T-helper 9 cell (primary cell): ENCODE results near the gene SLC22A14.
"Not testable (repeated sequence)": the region's sequence is repeated elsewhere in the genome, so short reads cannot be mapped to it uniquely, and the experiment has no call there.

Experiments used
- DNase-seq: peaks from one replicate; pipeline ENCODE4 v3.0.0-alpha.2; 2020
- total RNA-seq, 2 donors: gene quantifications; one replicate each; lab custom pipeline; 2026; lab: John Stamatoyannopoulos, UW

SLC22A14 gene, protein sequence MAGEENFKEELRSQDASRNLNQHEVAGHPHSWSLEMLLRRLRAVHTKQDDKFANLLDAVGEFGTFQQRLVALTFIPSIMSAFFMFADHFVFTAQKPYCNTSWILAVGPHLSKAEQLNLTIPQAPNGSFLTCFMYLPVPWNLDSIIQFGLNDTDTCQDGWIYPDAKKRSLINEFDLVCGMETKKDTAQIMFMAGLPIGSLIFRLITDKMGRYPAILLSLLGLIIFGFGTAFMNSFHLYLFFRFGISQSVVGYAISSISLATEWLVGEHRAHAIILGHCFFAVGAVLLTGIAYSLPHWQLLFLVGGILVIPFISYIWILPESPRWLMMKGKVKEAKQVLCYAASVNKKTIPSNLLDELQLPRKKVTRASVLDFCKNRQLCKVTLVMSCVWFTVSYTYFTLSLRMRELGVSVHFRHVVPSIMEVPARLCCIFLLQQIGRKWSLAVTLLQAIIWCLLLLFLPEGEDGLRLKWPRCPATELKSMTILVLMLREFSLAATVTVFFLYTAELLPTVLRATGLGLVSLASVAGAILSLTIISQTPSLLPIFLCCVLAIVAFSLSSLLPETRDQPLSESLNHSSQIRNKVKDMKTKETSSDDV
- 0 to 0.07 reads per million in 2 donors for total RNA-seq

DNA sequence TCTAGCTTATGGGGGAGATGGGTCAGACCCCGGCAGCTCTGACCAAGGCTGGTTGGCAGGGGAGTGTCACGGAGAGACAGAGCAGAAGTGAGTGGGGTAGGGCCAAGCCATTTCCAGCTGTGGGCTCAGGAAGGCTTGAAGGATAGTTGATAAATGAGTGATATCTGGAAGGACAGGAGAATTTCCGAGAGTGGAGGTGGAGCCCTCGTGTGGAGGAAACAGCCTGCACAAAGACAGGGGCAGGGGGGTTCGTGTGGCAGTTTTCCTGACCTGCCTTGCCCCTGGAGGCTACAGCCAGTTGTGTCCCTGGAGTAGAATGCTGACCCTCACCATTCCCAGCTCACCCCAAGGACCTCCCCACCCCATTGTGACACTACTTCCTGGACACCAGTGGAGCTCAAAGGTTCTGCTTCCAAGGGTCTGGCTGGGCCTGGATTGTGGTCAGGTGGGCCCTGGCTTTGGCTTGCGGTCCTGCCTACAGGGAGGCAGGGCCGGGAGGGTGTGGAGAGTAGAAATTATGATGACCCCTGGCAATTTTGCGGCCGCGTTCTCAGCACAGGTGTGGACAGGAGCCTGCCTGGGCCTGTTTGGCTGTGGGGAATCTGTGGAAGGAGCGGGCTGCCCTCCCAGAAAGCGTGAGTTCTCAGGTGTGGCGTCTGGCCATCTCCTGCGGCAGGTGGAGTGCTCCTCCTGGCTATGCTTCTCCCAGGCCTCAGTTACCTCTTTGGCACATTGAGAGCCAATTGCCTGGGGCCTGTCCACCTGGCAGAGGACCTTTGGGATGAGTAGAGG is at the start of gene SLC22A14:
SLC22A14 (plus strand) TSS at position 400 of the 792 bp plus-strand sequence. CDS start 23,733 bp downstream, outside the sequence.
- no peak for DNase-seq

- no peak for DNase-seq
Measured at GRCh38 chr3:38232701-38233100, 49.4 kb upstream of the SLC22A14 start.

DNA sequence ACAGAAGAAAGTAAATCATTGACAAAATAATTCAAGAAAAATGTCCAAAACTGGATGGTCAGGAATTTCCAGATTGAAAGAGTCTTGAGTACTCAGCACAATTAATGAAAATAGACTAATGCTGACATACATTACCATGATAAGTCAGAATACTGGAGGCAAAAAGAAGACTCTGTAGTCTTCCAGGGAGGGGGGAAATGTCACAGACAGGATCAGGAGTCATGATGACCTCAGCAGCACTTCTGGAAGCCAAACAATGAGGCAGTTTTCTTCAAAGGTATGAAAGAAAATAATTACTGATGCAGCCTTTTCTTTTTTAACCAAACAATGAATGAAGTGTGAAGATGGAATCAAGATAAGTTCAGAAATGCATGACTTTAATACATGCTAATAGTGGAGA is 46.6 kb upstream of the SLC22A14 start:
- no peak for DNase-seq

GRCh38 chr3:38238416-38239008 is 43.6 kb upstream of the SLC22A14 start:
- DNase-seq, result no peak

GRCh38 chr3:38242812-38243211 is 39.3 kb upstream of the SLC22A14 start:
- not testable (repeated sequence) for DNase-seq

GRCh38 chr3:38245930-38246329 is 36.2 kb upstream of the SLC22A14 start:
- no peak for DNase-seq

DNA sequence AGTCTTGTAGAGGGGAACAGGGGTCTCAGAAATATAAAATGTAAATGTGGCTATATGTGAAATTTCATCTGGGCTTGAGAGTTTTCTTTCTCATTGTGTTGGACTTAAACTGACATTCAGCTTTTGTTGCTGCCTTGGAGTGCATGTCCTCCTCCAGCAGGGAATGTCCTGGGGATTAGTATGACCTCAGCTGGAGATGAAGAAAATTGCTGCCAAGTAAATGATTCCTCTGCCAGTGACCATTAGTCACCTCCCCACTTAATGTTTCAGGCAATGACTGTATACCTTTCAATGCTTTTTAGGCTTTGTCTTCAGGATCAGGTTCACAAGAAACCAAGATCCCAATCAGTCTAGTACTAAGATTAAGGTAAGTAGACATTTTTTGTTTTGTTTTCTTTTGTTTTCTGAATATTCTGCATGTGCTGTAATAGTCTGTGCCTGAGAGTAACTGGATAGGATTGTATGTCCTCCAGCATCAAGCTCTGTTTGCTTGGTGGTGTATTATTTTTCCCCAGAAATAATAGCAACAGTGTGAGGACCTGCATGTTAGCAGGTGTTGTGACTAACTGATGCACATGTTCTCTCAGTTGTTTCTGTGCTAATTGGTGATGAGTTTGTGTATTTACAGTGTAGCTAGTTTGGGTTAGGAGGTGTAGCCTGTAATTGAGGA is 34.6 kb upstream of the SLC22A14 start:
- DNase-seq, result no peak

DNA sequence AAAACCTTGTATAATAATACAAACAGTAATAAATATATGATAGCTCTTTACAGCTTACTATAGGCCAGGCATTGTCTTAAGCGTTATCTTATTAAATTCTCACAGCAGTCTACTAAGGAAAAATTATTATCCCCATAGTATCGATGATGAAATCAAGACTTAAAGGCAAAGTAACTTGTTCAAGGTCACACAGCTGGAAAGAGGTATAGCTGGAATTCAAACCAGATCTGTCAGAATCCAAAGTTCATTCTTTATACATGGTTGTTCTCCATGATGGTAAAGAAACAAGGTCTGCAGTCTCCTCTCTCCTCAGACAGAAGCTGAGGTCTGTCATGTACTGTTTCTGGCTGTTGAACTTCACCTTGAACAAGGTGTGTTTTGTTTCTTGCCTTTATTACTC is 31.9 kb upstream of the SLC22A14 start:
- no peak for DNase-seq

DNA sequence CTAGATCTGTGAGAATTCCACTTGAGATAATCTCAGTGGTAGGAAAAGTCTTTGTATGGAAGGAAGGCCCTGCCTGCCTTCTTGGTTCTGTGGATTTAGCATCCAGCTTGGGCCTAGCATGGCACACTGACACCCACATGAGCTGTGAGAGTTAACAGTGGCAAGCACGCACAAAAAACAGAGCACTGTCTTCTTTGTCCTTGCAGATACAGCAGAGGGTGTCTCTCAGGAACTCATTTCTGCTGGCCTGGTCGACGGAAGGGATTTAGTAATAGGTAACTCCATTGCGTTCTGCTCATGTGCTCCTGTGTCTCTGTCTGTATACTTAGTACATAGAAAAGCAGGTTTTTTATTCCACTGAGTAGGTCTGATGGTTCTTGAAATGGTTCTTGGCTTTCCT is 30.9 kb upstream of the SLC22A14 start:
- DNase-seq, result no peak

GRCh38 chr3:38253704-38254103 is 28.4 kb upstream of the SLC22A14 start:
- DNase-seq, result no peak

GRCh38 chr3:38254872-38255271 is 27.2 kb upstream of the SLC22A14 start:
- no peak for DNase-seq

GRCh38 chr3:38255627-38256026 is 26.5 kb upstream of the SLC22A14 start:
- DNase-seq, result no peak

DNA sequence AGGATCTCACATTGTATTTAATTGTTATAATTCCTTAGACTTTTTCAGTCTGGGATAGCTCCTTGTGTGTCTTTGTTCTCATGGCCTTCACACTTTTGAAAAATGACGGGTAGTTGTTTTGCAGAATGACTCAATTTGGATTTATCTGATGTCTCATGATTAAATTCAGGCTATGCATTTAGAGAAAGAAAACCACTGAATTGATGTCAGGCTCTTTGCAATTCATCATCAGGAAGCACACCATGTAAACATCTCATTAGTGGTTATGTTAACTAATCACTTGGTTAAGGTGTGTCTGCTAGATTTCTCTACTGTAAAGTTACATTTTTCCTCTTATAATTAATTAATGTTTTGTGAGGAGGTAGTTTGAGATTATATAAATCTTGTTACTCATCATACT is 24.5 kb upstream of the SLC22A14 start:
- DNase-seq, result no peak

DNA sequence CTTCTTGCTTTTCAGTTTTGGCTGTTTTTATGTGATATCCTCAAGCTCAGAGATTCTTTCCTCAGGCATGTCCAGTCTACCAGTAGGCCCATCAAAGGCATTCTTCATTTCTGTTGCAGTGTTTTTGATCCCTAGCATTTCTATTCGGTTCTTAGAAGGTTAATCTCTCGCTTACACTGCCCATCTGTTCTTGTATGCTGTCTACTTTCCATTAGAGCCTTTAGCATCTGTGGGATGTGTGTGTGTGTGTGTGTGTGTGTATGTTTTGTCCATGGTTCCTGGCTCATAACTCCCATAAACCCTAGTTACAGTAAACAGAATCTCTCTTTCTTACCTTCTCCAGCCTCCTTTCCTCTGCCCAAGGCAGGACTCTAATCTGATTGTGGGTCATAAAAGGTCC is 21.6 kb upstream of the SLC22A14 start:
- DNase-seq, result no peak

DNA sequence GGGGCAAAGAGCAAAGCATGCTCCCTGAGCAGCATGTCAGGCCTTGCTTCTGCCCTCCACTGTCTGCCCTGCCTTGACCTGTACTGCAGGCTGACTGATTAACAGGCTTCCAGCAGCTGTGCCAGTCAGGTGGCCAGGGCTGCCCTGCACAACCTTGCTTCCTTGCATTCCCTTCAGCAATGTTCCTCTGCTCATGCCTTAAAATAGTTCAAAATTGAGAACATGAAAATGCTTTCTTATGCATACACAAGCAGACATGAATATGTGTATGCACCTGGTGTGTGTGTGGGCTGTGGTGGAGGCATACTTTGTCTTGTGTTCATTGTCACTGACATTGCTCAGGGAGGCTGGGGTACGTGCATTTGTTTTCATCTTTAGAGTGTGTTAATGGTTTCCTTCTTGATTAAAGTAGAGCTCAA is 17.7 kb upstream of the SLC22A14 start:
- no peak for DNase-seq

- no peak for DNase-seq
Measured at GRCh38 chr3:38264779-38265178, 17.3 kb upstream of the SLC22A14 start.

DNA sequence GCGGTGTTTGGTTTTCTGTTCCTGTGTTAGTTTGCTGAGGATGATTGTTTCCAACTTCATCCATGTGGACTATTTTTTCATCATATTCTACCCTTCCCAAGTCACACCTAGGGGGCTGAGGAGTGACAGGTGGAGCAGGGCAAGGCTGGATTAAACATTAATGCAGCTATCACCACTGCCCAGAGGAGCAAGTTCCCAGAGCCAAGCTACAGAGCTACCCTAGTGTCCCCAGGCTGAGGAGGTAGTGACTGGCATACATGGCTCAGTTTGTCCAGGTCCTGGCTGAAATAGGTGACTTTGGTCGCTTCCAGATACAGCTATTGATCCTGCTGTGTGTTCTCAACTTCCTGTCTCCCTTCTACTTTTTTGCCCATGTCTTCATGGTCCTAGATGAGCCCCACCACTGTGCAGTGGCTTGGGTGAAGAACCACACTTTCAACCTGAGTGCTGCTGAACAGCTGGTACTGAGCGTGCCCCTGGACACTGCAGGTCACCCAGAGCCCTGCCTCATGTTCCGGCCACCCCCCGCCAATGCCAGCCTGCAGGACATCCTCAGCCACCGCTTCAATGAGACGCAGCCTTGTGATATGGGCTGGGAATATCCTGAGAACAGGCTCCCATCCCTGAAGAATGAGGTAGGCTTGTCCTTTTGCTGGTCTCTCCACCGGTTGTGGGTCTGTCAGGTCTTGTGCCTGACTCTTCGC is 16.3 kb upstream of the SLC22A14 start, which contains the start of gene SLC22A13:
SLC22A13 (plus strand) TSS at position 209 of the 704 bp plus-strand sequence; CDS start at position 258, 49 bp downstream.
- no peak for DNase-seq

DNA sequence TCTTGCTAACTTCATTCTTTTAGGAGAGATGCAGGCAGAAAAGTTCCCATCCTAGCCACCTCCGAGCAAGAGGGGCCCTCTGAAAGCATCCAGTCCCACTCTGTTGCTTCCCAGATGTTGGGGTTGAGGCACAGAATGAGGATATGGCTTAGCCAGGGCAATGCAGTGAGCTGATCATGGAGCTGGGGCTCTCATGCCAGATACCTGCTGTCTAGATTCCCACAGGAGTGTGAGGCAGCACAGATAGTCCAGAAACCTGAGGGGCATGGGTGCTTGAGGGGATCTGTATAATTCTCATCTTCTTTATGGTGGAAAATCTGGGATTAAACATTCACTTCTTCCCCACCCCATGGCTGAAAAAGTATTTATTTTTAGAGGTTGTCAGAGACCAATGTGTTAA is 15.3 kb upstream of the SLC22A14 start:
- no peak for DNase-seq

DNA sequence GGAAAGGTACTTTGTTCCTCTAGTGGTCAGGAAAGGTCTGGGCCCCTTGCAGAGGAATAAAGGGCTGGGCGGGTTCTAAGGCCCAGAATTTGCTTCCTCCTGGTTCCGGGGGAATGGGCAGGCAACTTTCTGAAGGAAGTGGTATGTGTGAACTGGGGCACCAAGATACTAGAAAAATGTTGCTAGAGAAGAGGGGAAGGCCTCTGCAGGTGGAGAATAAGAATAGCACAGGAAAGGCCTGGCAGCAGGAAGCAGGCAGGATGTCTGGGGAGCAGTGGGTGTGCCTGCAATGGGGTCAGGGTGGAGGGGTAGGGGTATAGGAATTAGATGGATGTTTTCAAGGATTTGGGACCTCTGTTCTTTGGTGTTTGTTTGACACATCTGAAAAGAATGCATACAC is 14.4 kb upstream of the SLC22A14 start:
- DNase-seq, result no peak

DNA sequence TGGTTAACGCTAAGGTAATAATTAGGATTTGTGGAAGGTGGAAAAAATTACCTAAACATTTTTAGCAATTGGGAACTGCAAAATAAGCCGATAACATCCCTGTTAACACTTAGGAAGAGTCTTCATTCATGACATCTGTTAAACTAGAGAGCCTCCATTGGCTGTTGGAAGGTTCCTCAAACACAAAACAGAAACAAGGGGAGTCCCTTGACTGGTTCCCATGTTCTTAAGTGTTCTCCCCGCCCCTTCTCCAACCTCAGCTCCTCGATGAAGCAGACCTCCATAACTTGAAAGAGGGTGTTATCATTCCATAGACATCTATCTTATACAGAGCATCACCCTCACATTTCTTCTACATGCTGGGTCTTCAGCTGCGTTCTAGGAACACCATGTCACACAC is 14.0 kb upstream of the SLC22A14 start:
- no peak for DNase-seq

GRCh38 chr3:38268522-38268921 is 13.6 kb upstream of the SLC22A14 start:
- no peak for DNase-seq

DNA sequence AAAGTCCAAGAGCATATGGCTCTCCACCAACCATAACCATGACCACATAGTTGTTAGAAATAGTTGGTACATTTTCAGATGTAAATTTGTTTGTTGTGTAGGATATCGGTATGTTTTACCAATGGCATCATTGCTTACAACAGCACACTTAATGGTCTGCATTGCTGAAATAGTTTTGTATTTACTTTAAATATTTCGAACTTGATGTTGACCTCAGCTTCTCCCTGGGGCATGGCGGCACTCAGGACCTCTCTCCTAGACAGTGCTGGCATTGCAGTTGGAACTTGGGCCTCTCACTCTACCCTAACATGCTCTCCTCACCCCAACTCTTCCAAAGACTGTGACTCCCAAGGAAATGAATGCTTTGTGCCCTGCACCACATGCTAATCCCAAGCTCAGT is 11.5 kb upstream of the SLC22A14 start:
- DNase-seq, result no peak
